Tibial artery (tissue), 4 donors: ENCODE results near the gene WNT1.

Experiments
- DNase-seq, 2 donors: peaks; one replicate each; pipeline ENCODE4 v3.0.0-alpha.2; 2019
- H3K27ac ChIP-seq, 2 donors: fragments of 200-600 bp; sonication (generic) in 1 of 2; 1 replicate in 1 of 2; 2 replicates in 1 of 2; pipeline ENCODE4 v1.5.1; 2018 to 2019; ENCODE audit warnings: mild to moderate bottlenecking in 1 of 2
- H3K27me3 ChIP-seq, 2 donors: fragments of 200-600 bp; sonication (generic) in 1 of 2; one replicate each; pipeline versions ENCODE4 v1.5.1 to v1.6.0; 2016 to 2019
- H3K36me3 ChIP-seq, 3 donors: fragments of 200-600 bp; sonication (generic) in 2 of 3; one replicate each; pipeline ENCODE4 v1.5.1; 2016 to 2019; ENCODE audit warnings: mild to moderate bottlenecking in 2 of 3
- H3K4me1 ChIP-seq, 4 donors: fragments of 200-600 bp; sonication (generic) in 2 of 4; 1 replicate in 3 of 4; 2 replicates in 1 of 4; pipeline ENCODE4 v1.5.1; 2016 to 2019
- H3K4me3 ChIP-seq, 2 donors: fragments of 200-600 bp; sonication (generic) in 1 of 2; 1 replicate in 1 of 2; 2 replicates in 1 of 2; pipeline ENCODE4 v1.5.1; 2018 to 2019; ENCODE audit warnings: mild to moderate bottlenecking in 2 of 2
- H3K9me3 ChIP-seq, 3 donors: fragments of 200-600 bp; sonication (generic) in 1 of 3; one replicate each; pipeline ENCODE4 v1.5.1; 2016 to 2019
- intact Hi-C: fragments of 100-400 bp; cut with DNase I; formaldehyde crosslinking; loops from one replicate; pipeline ENCODE4 v1.15.0; 2023; ENCODE audit warnings: low total_unique reads
- TF ChIP-seq, protein P1 (sequence below), 2 experiments: fragments of 200-600 bp in 1 of 2; fragments of 450-650 bp in 1 of 2; IDR thresholded peaks; one replicate each; pipeline ENCODE4 v1.5.1; 2017 to 2019; ENCODE audit warnings: antibody characterized with exemption in 2 of 2, mild to moderate bottlenecking in 1 of 2, moderate library complexity in 1 of 2

Gene WNT1

DNA sequence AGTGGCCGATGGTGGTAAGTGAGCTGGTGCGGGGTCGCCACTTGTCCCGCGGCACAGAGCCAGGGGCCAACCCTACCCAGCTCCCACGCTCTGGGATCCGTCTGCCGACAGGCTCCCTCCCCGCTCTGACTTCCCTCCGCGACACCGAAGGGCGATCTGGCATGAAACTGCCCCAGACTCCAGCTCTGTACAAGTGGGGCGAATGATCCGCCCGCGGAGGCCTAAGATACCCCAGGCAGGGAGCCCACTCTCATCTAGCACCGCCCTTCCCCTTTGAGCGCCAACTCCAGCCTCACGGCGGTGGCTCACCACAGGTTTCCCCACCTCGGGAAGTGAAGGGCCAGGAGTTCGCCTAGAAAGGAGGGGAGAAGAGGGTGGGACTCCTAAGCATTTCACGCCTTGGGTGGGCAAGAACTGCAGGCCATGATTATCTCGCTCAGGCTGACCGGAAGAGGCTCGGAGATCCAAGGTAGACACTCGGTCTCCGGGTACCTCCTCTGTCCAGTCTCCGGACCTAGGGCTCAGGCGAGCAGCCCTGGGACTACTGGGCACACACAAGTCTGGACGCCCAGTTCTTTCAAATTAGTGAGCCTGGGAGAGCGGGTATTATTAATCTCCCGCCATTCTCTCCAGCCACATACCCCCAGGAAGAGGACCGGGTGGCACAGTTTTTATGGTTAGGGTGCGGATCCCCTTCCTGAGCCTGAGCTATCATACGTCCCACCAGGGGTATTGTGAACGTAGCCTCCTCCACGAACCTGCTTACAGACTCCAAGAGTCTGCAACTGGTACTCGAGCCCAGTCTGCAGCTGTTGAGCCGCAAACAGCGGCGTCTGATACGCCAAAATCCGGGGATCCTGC, 849 bp downstream of the WNT1 start:
- Histone ChIP-seq H3K36me3 (no peaks in the 10 kb centered on the region), H3K27ac (no peak overlapping the region), H3K4me1 (peaks cover 11 to 45% (median 39%) of the 10 kb centered on the region in 4 donors), H3K9me3 (no peaks in the 10 kb centered on the region), H3K4me3 (peak overlapping the region; percentile 23 to 35), H3K27me3 (peaks cover 9 to 95% of the 10 kb centered on the region in 2 donors)
- TF ChIP-seq, protein P1, sequence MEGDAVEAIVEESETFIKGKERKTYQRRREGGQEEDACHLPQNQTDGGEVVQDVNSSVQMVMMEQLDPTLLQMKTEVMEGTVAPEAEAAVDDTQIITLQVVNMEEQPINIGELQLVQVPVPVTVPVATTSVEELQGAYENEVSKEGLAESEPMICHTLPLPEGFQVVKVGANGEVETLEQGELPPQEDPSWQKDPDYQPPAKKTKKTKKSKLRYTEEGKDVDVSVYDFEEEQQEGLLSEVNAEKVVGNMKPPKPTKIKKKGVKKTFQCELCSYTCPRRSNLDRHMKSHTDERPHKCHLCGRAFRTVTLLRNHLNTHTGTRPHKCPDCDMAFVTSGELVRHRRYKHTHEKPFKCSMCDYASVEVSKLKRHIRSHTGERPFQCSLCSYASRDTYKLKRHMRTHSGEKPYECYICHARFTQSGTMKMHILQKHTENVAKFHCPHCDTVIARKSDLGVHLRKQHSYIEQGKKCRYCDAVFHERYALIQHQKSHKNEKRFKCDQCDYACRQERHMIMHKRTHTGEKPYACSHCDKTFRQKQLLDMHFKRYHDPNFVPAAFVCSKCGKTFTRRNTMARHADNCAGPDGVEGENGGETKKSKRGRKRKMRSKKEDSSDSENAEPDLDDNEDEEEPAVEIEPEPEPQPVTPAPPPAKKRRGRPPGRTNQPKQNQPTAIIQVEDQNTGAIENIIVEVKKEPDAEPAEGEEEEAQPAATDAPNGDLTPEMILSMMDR (IDR thresholded peaks at IDR 0.05), result no peak
- DNase-seq, result no peak
- intact Hi-C loops, result no loop called here

DNA sequence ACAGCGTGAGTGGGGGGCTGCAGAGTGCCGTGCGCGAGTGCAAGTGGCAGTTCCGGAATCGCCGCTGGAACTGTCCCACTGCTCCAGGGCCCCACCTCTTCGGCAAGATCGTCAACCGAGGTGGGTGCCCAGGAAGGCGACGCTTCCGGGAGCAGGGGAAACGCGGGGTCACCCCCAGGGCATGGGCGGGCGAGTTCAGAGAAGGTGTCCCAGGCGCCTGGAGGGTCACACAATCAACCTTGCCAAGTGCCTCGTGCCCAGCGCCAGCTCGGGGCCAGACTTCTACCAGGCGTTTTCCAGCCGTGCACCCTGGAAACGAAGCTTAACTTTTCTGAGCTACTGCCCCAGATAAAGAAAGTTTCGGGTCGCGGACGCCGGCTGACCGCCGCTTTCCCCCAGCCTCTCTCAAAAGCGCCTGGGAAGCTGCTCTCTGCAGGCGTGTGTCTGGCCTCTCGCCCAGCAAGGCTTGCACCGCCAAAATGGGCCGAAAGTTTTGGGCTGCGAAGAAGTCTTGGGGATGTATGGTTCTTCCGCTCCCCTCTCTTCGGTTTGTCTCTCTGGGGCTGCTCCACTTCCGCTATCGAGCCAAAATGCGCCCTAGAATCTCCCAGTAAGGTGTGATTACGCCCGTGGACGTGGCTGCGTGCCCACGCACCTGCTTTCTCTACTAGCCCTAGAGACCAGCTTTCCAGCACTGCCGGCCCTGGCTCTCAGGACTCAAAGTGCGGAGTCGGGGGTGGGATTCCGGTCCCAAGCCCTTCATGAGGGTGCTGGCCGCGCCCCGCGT, 1.7 kb downstream of the WNT1 start:
- no peaks in the 10 kb centered on the region for H3K36me3 ChIP-seq
- no peak overlapping the region for H3K27ac ChIP-seq
- H3K27me3 ChIP-seq, result peaks cover 9 to 87% of the 10 kb centered on the region in 2 donors
- H3K4me1 ChIP-seq, result peaks cover 11 to 41% (median 39%) of the 10 kb centered on the region in 4 donors
- intact Hi-C loops, result loop anchor here (10.0 kb wide), 1 partner anchor 115 kb away; the partner anchor contains the start of gene RND1
- H3K9me3 ChIP-seq, result no peaks in the 10 kb centered on the region
- no peak for DNase-seq
- peak overlapping the region; percentile 4 to 35 for H3K4me3 ChIP-seq
- TF ChIP-seq, protein P1 (IDR thresholded peaks at IDR 0.05), result no peak

DNA sequence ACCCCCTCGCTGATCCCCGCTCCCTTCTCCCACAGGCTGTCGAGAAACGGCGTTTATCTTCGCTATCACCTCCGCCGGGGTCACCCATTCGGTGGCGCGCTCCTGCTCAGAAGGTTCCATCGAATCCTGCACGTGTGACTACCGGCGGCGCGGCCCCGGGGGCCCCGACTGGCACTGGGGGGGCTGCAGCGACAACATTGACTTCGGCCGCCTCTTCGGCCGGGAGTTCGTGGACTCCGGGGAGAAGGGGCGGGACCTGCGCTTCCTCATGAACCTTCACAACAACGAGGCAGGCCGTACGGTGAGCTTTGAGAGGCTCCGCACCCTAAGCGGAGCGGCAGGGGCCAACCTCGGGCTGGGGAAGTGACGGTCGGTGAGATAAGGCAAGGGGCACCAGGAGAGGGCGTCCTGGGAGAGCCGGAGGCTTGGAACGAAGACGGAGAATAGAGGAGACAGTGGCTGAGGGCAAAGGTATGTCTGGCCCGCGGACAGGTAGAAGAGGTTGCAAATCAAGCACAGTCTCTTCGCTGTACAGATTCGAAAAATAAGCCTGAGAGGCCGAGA, 2.3 kb downstream of the WNT1 start:
- TF ChIP-seq, protein P1 (IDR thresholded peaks at IDR 0.05), result no peak
- Histone ChIP-seq H3K4me3 (peak overlapping the region; percentile 4 to 35), H3K4me1 (peaks cover 11 to 47% (median 43%) of the 10 kb centered on the region in 4 donors), H3K27ac (no peak overlapping the region), H3K9me3 (no peaks in the 10 kb centered on the region), H3K27me3 (peaks cover 9 to 80% of the 10 kb centered on the region in 2 donors), H3K36me3 (no peaks in the 10 kb centered on the region)
- intact Hi-C loops, result loop anchor here (10.0 kb wide), 1 partner anchor 116 kb away; the partner anchor contains the start of gene RND1
- no peak for DNase-seq

DNA sequence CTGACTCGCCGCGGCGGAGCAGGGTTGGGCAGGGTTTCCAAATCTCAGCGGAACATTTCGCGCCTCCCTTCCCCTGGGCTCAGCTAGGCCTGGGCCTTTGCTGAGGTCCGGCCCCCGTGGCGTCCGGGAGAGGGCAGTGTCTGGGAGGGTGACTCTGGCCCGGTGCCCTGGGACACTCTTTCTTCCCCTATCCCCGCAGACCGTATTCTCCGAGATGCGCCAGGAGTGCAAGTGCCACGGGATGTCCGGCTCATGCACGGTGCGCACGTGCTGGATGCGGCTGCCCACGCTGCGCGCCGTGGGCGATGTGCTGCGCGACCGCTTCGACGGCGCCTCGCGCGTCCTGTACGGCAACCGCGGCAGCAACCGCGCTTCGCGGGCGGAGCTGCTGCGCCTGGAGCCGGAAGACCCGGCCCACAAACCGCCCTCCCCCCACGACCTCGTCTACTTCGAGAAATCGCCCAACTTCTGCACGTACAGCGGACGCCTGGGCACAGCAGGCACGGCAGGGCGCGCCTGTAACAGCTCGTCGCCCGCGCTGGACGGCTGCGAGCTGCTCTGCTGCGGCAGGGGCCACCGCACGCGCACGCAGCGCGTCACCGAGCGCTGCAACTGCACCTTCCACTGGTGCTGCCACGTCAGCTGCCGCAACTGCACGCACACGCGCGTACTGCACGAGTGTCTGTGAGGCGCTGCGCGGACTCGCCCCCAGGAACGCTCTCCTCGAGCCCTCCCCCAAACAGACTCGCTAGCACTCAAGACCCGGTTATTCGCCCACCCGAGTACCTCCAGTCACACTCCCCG, 3.0 kb downstream of the WNT1 start:
- intact Hi-C loops, result loop anchor here (10.0 kb wide), 1 partner anchor 116 kb away; the partner anchor contains the start of gene RND1
- Histone ChIP-seq H3K4me1 (peaks cover 11 to 54% (median 50%) of the 10 kb centered on the region in 4 donors), H3K27ac (no peak overlapping the region), H3K36me3 (no peaks in the 10 kb centered on the region), H3K4me3 (peak overlapping the region; percentile 4 to 35), H3K27me3 (peaks cover 9 to 74% of the 10 kb centered on the region in 2 donors), H3K9me3 (no peaks in the 10 kb centered on the region)
- TF ChIP-seq, protein P1 (IDR thresholded peaks at IDR 0.05), result no peak
- no peak for DNase-seq

DNA sequence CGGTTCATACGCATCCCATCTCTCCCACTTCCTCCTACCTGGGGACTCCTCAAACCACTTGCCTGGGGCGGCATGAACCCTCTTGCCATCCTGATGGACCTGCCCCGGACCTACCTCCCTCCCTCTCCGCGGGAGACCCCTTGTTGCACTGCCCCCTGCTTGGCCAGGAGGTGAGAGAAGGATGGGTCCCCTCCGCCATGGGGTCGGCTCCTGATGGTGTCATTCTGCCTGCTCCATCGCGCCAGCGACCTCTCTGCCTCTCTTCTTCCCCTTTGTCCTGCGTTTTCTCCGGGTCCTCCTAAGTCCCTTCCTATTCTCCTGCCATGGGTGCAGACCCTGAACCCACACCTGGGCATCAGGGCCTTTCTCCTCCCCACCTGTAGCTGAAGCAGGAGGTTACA, 3.6 kb downstream of the WNT1 start:
- H3K4me1 ChIP-seq, result peaks cover 11 to 55% (median 50%) of the 10 kb centered on the region in 4 donors
- intact Hi-C loops, result loop anchor here (10.0 kb wide), 1 partner anchor 117 kb away; the partner anchor contains the start of gene RND1
- H3K4me3 ChIP-seq, result no peak overlapping the region
- TF ChIP-seq, protein P1 (IDR thresholded peaks at IDR 0.05), result no peak
- H3K27ac ChIP-seq, result no peak overlapping the region
- no peak for DNase-seq
- no peaks in the 10 kb centered on the region for H3K36me3 ChIP-seq
- peaks cover 9 to 68% of the 10 kb centered on the region in 2 donors for H3K27me3 ChIP-seq
- H3K9me3 ChIP-seq, result no peaks in the 10 kb centered on the region
